SK-N-SH treated with all-trans-retinoic acid at 6 μM for 48 hours (cell line): ENCODE measurements around the gene CDC20.

Experiments
- ATAC-seq: fragments of 200-7000 bp; cut with Tn5 transposase; 3 replicates; pipeline ENCODE4 v1.9.1; 2020; ENCODE audit warnings: mild to moderate bottlenecking, moderate library complexity
- ARNTL ChIP-seq: fragments of 450-650 bp; formaldehyde crosslinking; IDR thresholded peaks from 2 replicates; pipeline ENCODE4 v1.5.0; 2020; ENCODE audit warnings: low read depth, mild to moderate bottlenecking, moderate library complexity, borderline replicate concordance
- BACH2 ChIP-seq: fragments of 250-450 bp; sonication (Bioruptor Pico); IDR thresholded peaks from 2 replicates; pipeline ENCODE4 v1.9.0; 2021; ENCODE audit warnings: mild to moderate bottlenecking, borderline replicate concordance
- CREB5 ChIP-seq: fragments of 250-450 bp; sonication (Bioruptor Pico); IDR thresholded peaks from 2 replicates; pipeline ENCODE4 v1.5.1; 2020; ENCODE audit warnings: low read depth, mild to moderate bottlenecking, moderate library complexity
- CSDC2 ChIP-seq: fragments of 250-450 bp; sonication (Bioruptor Pico); IDR thresholded peaks from 2 replicates; pipeline ENCODE4 v1.5.0; 2020; ENCODE audit warnings: mild to moderate bottlenecking, moderate library complexity
- CSRNP3 ChIP-seq: fragments of 250-450 bp; sonication (Bioruptor Pico); IDR thresholded peaks from 2 replicates; pipeline ENCODE4 v1.5.1; 2021; ENCODE audit warnings: mild to moderate bottlenecking, moderate library complexity
- ESRRG ChIP-seq: fragments of 250-450 bp; sonication (Bioruptor Pico); IDR thresholded peaks from 2 replicates; pipeline ENCODE4 v1.6.1; 2021; ENCODE audit warnings: mild to moderate bottlenecking
- GLIS3 ChIP-seq: fragments of 250-450 bp; sonication (Bioruptor Pico); IDR thresholded peaks from 2 replicates; pipeline ENCODE4 v1.5.0; 2020; ENCODE audit warnings: mild to moderate bottlenecking, moderate library complexity
- ISL1 ChIP-seq: fragments of 250-450 bp; sonication (Bioruptor Pico); IDR thresholded peaks from 2 replicates; pipeline ENCODE4 v2.1.2; 2022; ENCODE audit warnings: mild to moderate bottlenecking, moderate library complexity
- OSR1 ChIP-seq: fragments of 250-450 bp; sonication (Bioruptor Pico); IDR thresholded peaks from 2 replicates; pipeline ENCODE4 v1.8.0; 2022; ENCODE audit warnings: moderate library complexity, mild to moderate bottlenecking, inconsistent platforms
- PPARA ChIP-seq: fragments of 250-450 bp; sonication (Bioruptor Pico); IDR thresholded peaks from 2 replicates; pipeline ENCODE4 v1.5.0; 2020; ENCODE audit warnings: mild to moderate bottlenecking, borderline replicate concordance
- RARB ChIP-seq: fragments of 250-450 bp; sonication (Bioruptor Pico); IDR thresholded peaks from 2 replicates; pipeline ENCODE4 v1.8.0; 2021; ENCODE audit warnings: mild to moderate bottlenecking, moderate library complexity
- SNAI2 ChIP-seq: fragments of 250-450 bp; sonication (Bioruptor Pico); IDR thresholded peaks from 2 replicates; pipeline ENCODE4 v1.5.0; 2020; ENCODE audit warnings: mild to moderate bottlenecking, moderate library complexity
- TCF4 ChIP-seq: fragments of 250-450 bp; sonication (Bioruptor Pico); IDR thresholded peaks from 2 replicates; pipeline ENCODE4 v1.8.0; 2021; ENCODE audit warnings: mild to moderate bottlenecking, moderate library complexity, borderline replicate concordance
- TOX ChIP-seq: fragments of 250-450 bp; sonication (Bioruptor Pico); IDR thresholded peaks from 2 replicates; pipeline ENCODE4 v1.8.0; 2021; ENCODE audit warnings: mild to moderate bottlenecking, moderate library complexity, borderline replicate concordance
- ZC3H10 ChIP-seq: fragments of 250-450 bp; sonication (Bioruptor Pico); IDR thresholded peaks from 2 replicates; pipeline ENCODE4 v1.5.1; 2021; ENCODE audit warnings: mild to moderate bottlenecking, moderate library complexity
- ZFP3 ChIP-seq: fragments of 250-450 bp; sonication (Bioruptor Pico); IDR thresholded peaks from 2 replicates; pipeline ENCODE4 v1.5.0; 2020; ENCODE audit warnings: mild to moderate bottlenecking, moderate library complexity
- ZFP30 ChIP-seq: fragments of 450-650 bp; formaldehyde crosslinking; IDR thresholded peaks from 2 replicates; pipeline ENCODE4 v1.5.0; 2022; ENCODE audit warnings: mild to moderate bottlenecking, moderate library complexity
- ZNF565 ChIP-seq: fragments of 450-650 bp; formaldehyde crosslinking; conservative IDR thresholded peaks from 2 replicates; pipeline ENCODE4 v1.5.0; 2020; ENCODE audit warnings: low read depth, mild to moderate bottlenecking, moderate library complexity
- ZNF70 ChIP-seq: fragments of 450-650 bp; formaldehyde crosslinking; IDR thresholded peaks from 2 replicates; pipeline ENCODE4 v1.5.0; 2020; ENCODE audit warnings: mild to moderate bottlenecking, moderate library complexity
- TF ChIP-seq, protein P1 (sequence below): fragments of 250-450 bp; sonication (Bioruptor Pico); IDR thresholded peaks from 2 replicates; pipeline ENCODE4 v1.5.0; 2020; ENCODE audit warnings: mild to moderate bottlenecking, moderate library complexity
- TF ChIP-seq, protein P2 (sequence below): fragments of 250-450 bp; sonication (Bioruptor Pico); IDR thresholded peaks from 2 replicates; pipeline ENCODE4 v1.8.0; 2020; ENCODE audit warnings: mild to moderate bottlenecking, moderate library complexity, borderline replicate concordance
- TF ChIP-seq, protein P3 (sequence below): fragments of 250-450 bp; sonication (Bioruptor Pico); IDR thresholded peaks from 2 replicates; pipeline ENCODE4 v1.8.0; 2021; ENCODE audit warnings: low read depth, mild to moderate bottlenecking, moderate library complexity, borderline replicate concordance

The CDC20 gene

GRCh38 chr1:43389326-43390313, 30.8 kb downstream of the CDC20 start, which contains the start of the genes MED8 and SZT2:
Gene MED8 (minus strand): TSS chr1:43389800. CDS start chr1:43389764, 36 bp downstream.
Gene SZT2 (plus strand): TSS chr1:43389899. CDS start chr1:43389969, 70 bp downstream.
- TF ChIP-seq ARNTL (CRISPR knock-in tag) (no peak), CREB5 (CRISPR knock-in tag) (no peak), TOX (CRISPR knock-in tag) (no peak), ZNF565 (CRISPR knock-in tag) (no peak), ISL1 (CRISPR knock-in tag) (no peak), CSDC2 (CRISPR knock-in tag) (no peak), ZFP30 (CRISPR knock-in tag) (no peak), SNAI2 (no peak), ESRRG (CRISPR knock-in tag) (no peak), RARB (CRISPR knock-in tag) (no peak), ZFP3 (CRISPR knock-in tag) (no peak), PPARA (CRISPR knock-in tag) (no peak), BACH2 (CRISPR knock-in tag) (no peak), TCF4 (CRISPR knock-in tag) (no peak), GLIS3 (CRISPR knock-in tag) (no peak)
- TF ChIP-seq, protein P1, sequence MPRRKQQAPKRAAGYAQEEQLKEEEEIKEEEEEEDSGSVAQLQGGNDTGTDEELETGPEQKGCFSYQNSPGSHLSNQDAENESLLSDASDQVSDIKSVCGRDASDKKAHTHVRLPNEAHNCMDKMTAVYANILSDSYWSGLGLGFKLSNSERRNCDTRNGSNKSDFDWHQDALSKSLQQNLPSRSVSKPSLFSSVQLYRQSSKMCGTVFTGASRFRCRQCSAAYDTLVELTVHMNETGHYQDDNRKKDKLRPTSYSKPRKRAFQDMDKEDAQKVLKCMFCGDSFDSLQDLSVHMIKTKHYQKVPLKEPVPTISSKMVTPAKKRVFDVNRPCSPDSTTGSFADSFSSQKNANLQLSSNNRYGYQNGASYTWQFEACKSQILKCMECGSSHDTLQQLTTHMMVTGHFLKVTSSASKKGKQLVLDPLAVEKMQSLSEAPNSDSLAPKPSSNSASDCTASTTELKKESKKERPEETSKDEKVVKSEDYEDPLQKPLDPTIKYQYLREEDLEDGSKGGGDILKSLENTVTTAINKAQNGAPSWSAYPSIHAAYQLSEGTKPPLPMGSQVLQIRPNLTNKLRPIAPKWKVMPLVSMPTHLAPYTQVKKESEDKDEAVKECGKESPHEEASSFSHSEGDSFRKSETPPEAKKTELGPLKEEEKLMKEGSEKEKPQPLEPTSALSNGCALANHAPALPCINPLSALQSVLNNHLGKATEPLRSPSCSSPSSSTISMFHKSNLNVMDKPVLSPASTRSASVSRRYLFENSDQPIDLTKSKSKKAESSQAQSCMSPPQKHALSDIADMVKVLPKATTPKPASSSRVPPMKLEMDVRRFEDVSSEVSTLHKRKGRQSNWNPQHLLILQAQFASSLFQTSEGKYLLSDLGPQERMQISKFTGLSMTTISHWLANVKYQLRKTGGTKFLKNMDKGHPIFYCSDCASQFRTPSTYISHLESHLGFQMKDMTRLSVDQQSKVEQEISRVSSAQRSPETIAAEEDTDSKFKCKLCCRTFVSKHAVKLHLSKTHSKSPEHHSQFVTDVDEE (CRISPR knock-in tag) = no peak
- TF ChIP-seq, protein P2, sequence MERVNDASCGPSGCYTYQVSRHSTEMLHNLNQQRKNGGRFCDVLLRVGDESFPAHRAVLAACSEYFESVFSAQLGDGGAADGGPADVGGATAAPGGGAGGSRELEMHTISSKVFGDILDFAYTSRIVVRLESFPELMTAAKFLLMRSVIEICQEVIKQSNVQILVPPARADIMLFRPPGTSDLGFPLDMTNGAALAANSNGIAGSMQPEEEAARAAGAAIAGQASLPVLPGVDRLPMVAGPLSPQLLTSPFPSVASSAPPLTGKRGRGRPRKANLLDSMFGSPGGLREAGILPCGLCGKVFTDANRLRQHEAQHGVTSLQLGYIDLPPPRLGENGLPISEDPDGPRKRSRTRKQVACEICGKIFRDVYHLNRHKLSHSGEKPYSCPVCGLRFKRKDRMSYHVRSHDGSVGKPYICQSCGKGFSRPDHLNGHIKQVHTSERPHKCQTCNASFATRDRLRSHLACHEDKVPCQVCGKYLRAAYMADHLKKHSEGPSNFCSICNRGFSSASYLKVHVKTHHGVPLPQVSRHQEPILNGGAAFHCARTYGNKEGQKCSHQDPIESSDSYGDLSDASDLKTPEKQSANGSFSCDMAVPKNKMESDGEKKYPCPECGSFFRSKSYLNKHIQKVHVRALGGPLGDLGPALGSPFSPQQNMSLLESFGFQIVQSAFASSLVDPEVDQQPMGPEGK (CRISPR knock-in tag) = no peak
- TF ChIP-seq, protein P3, sequence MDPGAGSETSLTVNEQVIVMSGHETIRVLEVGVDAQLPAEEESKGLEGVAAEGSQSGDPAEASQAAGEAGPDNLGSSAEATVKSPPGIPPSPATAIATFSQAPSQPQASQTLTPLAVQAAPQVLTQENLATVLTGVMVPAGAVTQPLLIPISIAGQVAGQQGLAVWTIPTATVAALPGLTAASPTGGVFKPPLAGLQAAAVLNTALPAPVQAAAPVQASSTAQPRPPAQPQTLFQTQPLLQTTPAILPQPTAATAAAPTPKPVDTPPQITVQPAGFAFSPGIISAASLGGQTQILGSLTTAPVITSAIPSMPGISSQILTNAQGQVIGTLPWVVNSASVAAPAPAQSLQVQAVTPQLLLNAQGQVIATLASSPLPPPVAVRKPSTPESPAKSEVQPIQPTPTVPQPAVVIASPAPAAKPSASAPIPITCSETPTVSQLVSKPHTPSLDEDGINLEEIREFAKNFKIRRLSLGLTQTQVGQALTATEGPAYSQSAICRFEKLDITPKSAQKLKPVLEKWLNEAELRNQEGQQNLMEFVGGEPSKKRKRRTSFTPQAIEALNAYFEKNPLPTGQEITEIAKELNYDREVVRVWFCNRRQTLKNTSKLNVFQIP = no peak
- ATAC-seq = peak; percentile 98

DNA sequence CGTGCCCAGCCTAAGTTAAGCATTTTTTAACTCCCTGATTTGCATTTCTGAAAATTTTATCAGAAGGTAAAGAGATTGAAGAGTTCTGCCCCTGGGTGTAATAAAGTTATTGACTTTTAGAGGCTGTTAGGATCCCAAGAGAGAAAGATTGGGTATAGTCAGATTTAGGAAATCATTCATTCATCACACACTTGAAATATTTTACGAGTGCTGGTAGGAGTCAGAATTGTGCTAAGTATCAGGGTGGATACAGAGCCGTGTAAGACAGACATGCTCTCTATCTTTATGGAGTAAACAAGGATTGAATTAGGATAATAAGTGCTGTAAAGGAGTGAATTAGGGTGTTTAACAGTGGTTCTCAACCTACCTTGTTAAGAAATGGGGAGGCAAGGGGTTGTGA, 33.9 kb downstream of the CDC20 start:
- TF ChIP-seq ZC3H10 (CRISPR knock-in tag) (no peak), CSRNP3 (no peak), ARNTL (CRISPR knock-in tag) (no peak), OSR1 (CRISPR knock-in tag) (no peak), ZFP3 (CRISPR knock-in tag) (no peak), ZNF565 (CRISPR knock-in tag) (no peak), ISL1 (CRISPR knock-in tag) (no peak), CSDC2 (CRISPR knock-in tag) (no peak), ESRRG (CRISPR knock-in tag) (no peak), RARB (CRISPR knock-in tag) (no peak), GLIS3 (CRISPR knock-in tag) (no peak), ZFP30 (CRISPR knock-in tag) (no peak), TCF4 (CRISPR knock-in tag) (no peak), ZNF70 (CRISPR knock-in tag) (no peak)
- TF ChIP-seq, protein P1 (CRISPR knock-in tag) = no peak
- ATAC-seq = no peak
